CD1c-positive myeloid dendritic cell (primary cell): Measurements from ENCODE around the gene ODC1.
A peak's percentile ranks its signal among the peaks of the same experiment; 100 is the strongest.

ENCODE experiments used
- DNase-seq: peaks from one replicate; pipeline ENCODE4 v3.0.0-alpha.2; 2016; ENCODE audit errors: extremely low spot score

ODC1 gene

GRCh38 chr2:10400568-10400977 is 47.6 kb downstream of the ODC1 start:
- DNase-seq = peak; percentile 88

GRCh38 chr2:10400002-10400401 is 48.1 kb downstream of the ODC1 start:
- DNase-seq = no peak

- DNase-seq = no peak
These were observed 48.8 kb downstream of the ODC1 start for GRCh38 chr2:10399358-10399757.

GRCh38 chr2:10398496-10398895 is 49.6 kb downstream of the ODC1 start:
- peak; percentile 92 for DNase-seq

- DNase-seq = no peak
These were observed 50.2 kb downstream of the ODC1 start for GRCh38 chr2:10397878-10398277.

GRCh38 chr2:10397297-10397875 is 50.7 kb downstream of the ODC1 start:
- no peak for DNase-seq

GRCh38 chr2:10396464-10396863 is 51.7 kb downstream of the ODC1 start:
- DNase-seq = no peak

- DNase-seq = no peak
These were observed 52.2 kb downstream of the ODC1 start for GRCh38 chr2:10395893-10396292.

- no peak for DNase-seq
These were observed 54.5 kb downstream of the ODC1 start for GRCh38 chr2:10393640-10393982.

GRCh38 chr2:10392951-10393639 is 55.0 kb downstream of the ODC1 start:
- DNase-seq = peak; percentile 66

GRCh38 chr2:10392548-10392947 is 55.6 kb downstream of the ODC1 start:
- DNase-seq = no peak

- no peak for DNase-seq
These were observed 56.0 kb downstream of the ODC1 start for GRCh38 chr2:10392100-10392499.

GRCh38 chr2:10390369-10390801 is 57.7 kb downstream of the ODC1 start:
- DNase-seq = peak; percentile 74
